Upper lobe of left lung (tissue), 4 donors: ENCODE data around the gene KRT86.

Experiments
- POLR2A ChIP-seq, 4 donors: fragments of 450-650 bp; IDR thresholded peaks; one replicate each; pipeline ENCODE4 v1.5.1; 2016 to 2017; ENCODE audit warnings: antibody characterized with exemption in 4 of 4, mild to moderate bottlenecking in 2 of 4
- TF ChIP-seq, protein P1 (sequence below), 6 experiments: fragments of 450-650 bp in 4 of 6; fragments of 200-600 bp in 2 of 6; sonication (generic) in 2 of 6; IDR thresholded peaks; one replicate each; pipeline ENCODE4 v1.5.1; 2016 to 2019; ENCODE audit warnings: antibody characterized with exemption in 6 of 6

- TF ChIP-seq POLR2A (IDR thresholded peaks at IDR 0.05) = no peak
- TF ChIP-seq, protein P1, sequence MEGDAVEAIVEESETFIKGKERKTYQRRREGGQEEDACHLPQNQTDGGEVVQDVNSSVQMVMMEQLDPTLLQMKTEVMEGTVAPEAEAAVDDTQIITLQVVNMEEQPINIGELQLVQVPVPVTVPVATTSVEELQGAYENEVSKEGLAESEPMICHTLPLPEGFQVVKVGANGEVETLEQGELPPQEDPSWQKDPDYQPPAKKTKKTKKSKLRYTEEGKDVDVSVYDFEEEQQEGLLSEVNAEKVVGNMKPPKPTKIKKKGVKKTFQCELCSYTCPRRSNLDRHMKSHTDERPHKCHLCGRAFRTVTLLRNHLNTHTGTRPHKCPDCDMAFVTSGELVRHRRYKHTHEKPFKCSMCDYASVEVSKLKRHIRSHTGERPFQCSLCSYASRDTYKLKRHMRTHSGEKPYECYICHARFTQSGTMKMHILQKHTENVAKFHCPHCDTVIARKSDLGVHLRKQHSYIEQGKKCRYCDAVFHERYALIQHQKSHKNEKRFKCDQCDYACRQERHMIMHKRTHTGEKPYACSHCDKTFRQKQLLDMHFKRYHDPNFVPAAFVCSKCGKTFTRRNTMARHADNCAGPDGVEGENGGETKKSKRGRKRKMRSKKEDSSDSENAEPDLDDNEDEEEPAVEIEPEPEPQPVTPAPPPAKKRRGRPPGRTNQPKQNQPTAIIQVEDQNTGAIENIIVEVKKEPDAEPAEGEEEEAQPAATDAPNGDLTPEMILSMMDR (IDR thresholded peaks at IDR 0.05) = no peak
Measured at GRCh38 chr12:52319097-52319496, 44.7 kb downstream of the KRT86 start.
